NAMALWA (cell line): ENCODE results near the gene PTPRT.
A peak's percentile ranks its signal among the peaks of the same experiment; 100 is the strongest.

ENCODE experiments used
- DNase-seq: peaks from one replicate; pipeline ENCODE4 v3.0.0-alpha.2; 2015; ENCODE audit warnings: low spot score

PTPRT gene

DNA sequence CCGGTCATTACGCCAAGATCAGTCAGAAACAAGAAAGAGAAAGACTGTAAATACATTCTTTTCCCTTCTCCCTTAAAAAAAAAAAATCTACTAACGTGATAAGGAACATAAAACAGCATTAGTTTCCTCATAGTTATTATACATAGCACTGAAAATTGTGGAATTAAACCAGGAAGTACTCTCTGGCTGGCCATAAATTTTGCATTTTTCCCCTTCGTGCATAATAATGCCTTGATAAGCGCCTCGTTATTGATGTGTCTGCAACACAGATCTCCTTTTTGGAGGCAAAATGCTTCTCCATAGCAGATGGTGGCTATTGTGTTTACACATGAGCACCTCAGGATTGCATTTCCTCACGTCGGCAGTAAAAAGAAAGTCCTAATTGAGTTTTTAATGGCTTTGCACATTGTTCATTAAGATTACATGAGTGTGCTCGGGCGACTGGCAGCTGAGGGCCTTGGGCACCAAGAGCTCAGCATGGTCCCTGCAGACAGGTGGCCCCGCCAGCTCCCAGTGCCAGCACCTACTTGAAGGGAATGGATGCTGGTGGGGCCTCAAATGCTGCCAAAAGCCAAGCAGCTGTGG lies 394.5 kb downstream of the PTPRT start:
- no peak for DNase-seq

GRCh38 chr20:42792052-42792451 lies 397.7 kb downstream of the PTPRT start:
- DNase-seq: no peak

DNA sequence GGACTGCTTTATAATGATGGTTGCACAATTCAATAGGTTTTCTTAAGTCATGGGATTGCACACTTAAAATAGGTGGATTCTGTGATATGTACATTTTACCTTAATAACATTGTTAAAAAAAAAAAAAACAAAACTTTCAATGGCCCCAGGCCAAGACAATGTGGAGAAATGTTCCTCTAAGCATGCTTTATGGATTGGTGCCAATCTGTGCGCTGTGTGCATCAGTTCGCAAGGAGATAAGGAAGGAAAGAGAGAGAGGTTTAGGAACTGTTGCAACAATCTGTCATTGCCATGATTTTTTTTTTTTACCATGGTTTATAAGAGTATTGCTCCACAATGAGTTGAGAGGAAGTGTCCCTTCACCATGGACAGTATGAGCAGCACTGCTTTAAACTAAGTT lies 399.6 kb downstream of the PTPRT start:
- DNase-seq: no peak

DNA sequence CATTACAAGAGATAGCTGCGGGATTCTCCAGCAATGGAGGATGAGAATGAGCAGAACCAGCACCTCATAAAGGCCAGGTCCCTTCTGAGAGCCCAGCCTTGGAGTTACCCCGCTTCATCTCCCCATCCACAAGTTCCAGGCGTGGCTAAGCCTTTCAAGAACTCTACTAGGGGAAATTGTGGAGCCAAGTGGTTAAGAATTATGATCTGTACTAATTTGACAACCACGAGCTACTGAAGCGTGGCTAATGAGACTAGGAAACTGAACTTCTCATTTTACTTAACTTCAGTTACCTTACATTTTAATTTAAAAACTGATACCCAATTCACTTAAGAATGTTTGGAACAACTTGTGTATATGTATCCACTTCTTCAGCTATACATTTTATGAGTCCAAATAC lies 401.0 kb downstream of the PTPRT start:
- no peak for DNase-seq

DNA sequence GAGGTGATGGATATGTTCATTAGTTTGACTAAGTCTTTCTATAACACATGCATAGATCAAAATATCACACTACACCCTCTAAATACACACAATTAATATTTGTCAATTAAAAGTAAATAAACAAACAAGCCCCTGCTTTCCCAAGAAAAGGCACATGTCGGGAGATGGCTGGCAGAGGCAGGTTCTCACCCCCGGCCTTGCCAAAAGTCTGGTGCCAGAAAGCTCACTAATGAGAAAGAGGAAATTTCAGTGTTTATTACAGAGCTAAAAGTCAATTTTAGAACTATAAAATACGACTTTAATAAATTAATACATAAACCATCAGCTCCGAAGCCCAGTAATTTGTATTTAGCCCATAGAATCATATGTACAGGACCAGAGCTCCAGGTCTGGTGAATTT lies 404.7 kb downstream of the PTPRT start:
- no peak for DNase-seq

GRCh38 chr20:42779216-42779615 lies 410.5 kb downstream of the PTPRT start:
- no peak for DNase-seq

DNA sequence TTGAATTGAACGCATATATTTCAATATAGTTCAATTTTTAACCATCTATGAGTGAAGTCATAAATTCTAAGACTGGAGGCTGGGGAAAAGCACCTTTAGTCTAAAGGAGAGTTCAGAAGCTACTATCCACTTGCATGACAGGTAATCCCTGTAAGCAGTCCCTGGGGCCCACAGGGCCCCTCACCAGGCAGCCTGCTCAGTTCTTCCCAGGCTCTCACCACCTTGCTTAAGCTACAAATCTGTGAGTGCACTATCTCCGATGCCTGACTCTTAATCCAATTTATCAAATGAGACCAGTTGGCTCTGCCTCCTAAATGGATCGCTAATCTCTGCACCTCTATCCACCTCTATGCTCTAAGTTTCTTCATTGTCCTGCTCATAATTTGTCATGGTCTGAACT lies 413.8 kb downstream of the PTPRT start:
- DNase-seq: no peak

DNA sequence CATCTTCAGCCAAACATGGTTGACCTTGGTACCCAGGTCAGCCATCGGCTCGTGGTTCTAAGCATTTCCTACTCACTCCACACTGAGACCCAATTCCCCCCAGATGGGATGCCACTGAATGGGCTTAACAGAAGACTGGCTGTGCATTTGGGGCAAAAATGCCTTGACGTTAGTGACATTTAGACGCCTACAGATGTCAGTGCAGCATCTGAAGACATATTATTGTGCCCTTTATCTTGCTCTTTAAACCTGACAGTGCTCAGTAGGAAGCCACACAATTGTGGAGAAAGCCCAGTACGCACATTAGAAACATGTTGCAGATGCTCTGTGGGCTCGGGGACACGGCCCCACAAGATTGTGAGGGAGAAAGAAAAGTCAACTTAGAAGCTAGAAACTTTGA lies 414.7 kb downstream of the PTPRT start:
- no peak for DNase-seq

GRCh38 chr20:42763015-42763414 lies 426.7 kb downstream of the PTPRT start:
- DNase-seq: no peak

GRCh38 chr20:42756991-42757390 lies 432.7 kb downstream of the PTPRT start:
- no peak for DNase-seq

GRCh38 chr20:42754706-42755105 lies 435.0 kb downstream of the PTPRT start:
- no peak for DNase-seq

DNA sequence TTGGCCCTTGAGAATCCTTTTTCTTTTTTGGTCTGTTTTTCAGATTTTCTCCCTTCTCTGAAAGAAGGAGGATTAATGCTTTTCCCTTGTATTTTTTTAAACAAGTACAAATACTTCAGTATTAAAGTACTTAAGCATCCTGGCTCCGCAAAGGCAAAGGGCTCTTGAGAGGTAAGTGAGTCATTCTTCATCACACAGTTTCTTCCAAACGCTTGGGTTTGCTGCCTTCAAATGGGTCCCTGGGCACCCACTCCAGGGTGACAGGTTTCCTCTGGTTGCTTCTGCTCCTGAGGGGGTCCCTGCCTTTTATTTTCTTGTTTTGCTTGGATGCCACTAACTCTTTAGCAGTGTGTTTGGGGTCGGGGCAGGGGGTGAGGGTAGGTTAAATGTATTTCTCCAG lies 437.1 kb downstream of the PTPRT start:
- DNase-seq: no peak

- DNase-seq: no peak
Observed at GRCh38 chr20:42749556-42749955, 440.1 kb downstream of the PTPRT start.

GRCh38 chr20:42747765-42748411 lies 441.8 kb downstream of the PTPRT start:
- peak; percentile 21 for DNase-seq

DNA sequence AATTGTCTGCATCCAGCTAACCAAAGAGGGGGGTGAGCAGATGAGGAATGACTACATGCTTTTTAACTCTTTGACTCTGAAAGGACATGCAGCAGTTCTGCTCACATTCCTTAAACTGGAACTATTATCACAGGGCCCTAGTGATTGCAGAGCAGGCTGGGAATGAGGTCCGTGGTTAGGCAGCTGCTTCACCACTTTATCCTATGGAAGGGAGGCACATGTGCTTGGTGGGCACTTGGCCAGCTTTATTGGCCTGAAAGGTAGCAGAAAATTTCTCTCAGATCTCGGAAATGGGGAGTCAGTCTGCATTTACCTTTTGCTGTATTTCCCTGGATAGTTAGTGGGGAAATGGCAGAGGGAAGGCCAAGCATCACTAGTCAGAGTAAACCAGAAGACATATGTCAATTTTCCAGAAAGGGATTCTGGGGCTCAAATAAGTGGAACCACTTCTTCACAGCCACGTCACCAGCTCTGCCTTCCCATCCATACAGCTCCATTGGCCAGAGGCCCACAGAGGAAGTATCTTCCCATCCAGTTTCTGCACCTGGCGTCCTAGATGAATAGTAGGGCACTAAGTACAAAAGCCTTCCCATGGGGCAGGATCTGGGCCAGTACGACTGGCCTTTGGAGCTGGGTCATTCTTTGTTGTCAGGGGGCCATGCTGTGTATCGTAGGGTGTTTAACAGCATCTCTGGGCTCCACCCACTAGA lies 444.8 kb downstream of the PTPRT start:
- DNase-seq: no peak

GRCh38 chr20:42742926-42743325 lies 446.8 kb downstream of the PTPRT start:
- DNase-seq: no peak

- DNase-seq: no peak
Observed at GRCh38 chr20:42741906-42742305, 447.8 kb downstream of the PTPRT start.

- DNase-seq: no peak
Observed at GRCh38 chr20:42740226-42740870, 449.4 kb downstream of the PTPRT start.

DNA sequence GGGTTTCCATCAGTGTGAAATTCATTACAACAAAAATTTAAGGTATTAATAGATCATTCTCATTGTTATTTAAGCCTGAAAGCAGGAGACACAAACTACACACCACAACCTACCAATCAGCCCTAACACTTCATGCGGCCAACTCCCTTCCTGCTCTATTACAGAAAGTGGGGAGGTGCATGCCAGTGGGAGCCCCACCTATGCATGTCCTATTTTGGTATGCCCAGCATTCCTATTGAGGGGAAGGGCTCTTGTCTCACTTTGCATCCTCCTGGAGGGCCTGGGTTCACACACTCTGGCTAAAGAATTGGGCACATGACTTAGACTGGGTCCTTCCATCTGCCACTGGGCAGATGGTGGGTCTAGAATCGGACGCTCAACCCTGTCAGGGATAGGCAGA lies 450.0 kb downstream of the PTPRT start:
- DNase-seq: no peak

GRCh38 chr20:42735539-42735938 lies 454.2 kb downstream of the PTPRT start:
- no peak for DNase-seq

DNA sequence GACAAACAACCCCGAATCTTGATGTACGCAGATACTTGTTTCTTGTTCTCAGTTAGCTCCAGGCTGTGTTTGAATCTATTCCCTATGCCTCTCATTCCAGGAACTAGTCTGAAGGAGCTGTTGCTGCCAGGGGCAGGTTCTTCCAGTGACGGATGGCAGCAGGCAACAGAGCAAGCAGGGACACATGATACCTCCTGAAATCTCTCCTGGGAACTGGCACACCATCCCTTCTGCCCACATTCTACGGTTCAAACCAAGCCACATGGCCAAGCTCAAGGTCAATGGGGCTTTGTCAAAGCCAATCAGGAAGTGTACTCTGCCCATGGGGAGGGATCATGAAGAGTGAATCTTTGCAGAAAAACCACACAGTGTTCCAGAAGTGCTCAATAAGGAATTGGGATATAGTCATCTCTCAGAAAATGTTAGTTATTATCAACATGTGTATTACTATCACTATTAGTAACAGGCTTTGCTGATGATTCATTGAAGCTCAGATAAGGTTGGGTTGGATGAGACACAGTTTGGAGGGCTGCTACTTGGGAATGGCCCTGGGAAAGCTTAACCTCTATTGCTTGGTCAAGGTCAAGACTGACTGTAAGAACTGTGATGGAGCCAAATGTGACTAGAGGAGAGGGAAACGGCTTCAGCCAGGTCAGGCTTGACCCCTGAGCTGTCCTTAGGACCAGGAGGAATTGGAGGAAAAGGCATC lies 454.9 kb downstream of the PTPRT start:
- no peak for DNase-seq

DNA sequence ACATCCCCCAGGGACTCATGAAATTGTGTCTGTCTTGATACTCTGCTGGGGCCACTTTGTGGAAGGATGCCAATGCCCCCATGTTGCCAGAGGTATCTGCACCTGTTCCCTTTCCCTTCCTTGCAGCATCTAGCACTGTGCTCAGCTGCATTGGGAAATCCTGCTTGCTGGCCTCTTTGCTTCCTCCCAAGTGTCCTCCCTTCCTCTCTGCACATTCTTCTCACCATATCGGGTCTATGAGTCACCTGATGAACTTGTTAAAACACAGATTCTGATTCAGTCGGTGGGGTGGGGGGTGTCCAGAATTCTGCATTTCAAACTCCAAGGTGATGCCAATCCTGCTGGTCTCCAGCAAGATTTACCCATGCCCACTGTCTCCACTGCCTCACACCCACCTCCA lies 467.8 kb downstream of the PTPRT start:
- DNase-seq: no peak
